Glutamatergic neuron (in vitro differentiated cells): ENCODE measurements around the gene SIM2. TPM values are rescaled to one million over a fixed set of nuclear protein-coding genes. Genes with fewer than 3 reads are reported as not detected.

Source experiments
- DNase-seq: peaks from one replicate; pipeline ENCODE4 v3.0.0; 2022
- H3K27ac Mint-ChIP-seq: one replicate; pipeline ENCODE4 v1.8.0; 2020; ENCODE audit warnings: mild to moderate bottlenecking, mixed read lengths, inconsistent platforms; ENCODE audit not compliant: unreplicated experiment
- H3K27me3 Mint-ChIP-seq: one replicate; pipeline ENCODE4 v1.8.0; 2020; ENCODE audit warnings: mild to moderate bottlenecking, moderate library complexity, mixed read lengths, inconsistent platforms; ENCODE audit not compliant: unreplicated experiment
- H3K36me3 Mint-ChIP-seq: one replicate; pipeline ENCODE4 v1.8.0; 2020; ENCODE audit warnings: mild to moderate bottlenecking, mixed read lengths, inconsistent platforms; ENCODE audit not compliant: unreplicated experiment
- H3K4me1 Mint-ChIP-seq: one replicate; pipeline ENCODE4 v1.8.0; 2020; ENCODE audit warnings: mild to moderate bottlenecking, low read depth, mixed read lengths, inconsistent platforms; ENCODE audit not compliant: unreplicated experiment
- H3K4me3 Mint-ChIP-seq: one replicate; pipeline ENCODE4 v1.8.0; 2020; ENCODE audit warnings: mild to moderate bottlenecking, mixed read lengths, inconsistent platforms; ENCODE audit not compliant: unreplicated experiment
- H3K9me3 Mint-ChIP-seq: one replicate; pipeline ENCODE4 v1.8.0; 2020; ENCODE audit warnings: mild to moderate bottlenecking, moderate library complexity, mixed read lengths, inconsistent platforms; ENCODE audit not compliant: unreplicated experiment
- total RNA-seq: library from RNA; stranded (reverse); fragmentation: NEBNext Ultra II Directional; extraction: Animal tissue kit (Norgen Biotek cat#: 25700); gene quantifications from one replicate; pipeline ENCODE4 v1.2.1, GENCODE V29; 2021; ENCODE audit not compliant: unreplicated experiment
- TF ChIP-seq, protein P1 (sequence below): fragments of 200-600 bp; sonication (generic); IDR thresholded peaks from one replicate; pipeline ENCODE4 v1.5.0; 2021; ENCODE audit not compliant: partially characterized antibody, unreplicated experiment

The SIM2 gene
- total RNA-seq, 1 donor from 2014 or later: 4.8 TPM

- TF ChIP-seq, protein P1, sequence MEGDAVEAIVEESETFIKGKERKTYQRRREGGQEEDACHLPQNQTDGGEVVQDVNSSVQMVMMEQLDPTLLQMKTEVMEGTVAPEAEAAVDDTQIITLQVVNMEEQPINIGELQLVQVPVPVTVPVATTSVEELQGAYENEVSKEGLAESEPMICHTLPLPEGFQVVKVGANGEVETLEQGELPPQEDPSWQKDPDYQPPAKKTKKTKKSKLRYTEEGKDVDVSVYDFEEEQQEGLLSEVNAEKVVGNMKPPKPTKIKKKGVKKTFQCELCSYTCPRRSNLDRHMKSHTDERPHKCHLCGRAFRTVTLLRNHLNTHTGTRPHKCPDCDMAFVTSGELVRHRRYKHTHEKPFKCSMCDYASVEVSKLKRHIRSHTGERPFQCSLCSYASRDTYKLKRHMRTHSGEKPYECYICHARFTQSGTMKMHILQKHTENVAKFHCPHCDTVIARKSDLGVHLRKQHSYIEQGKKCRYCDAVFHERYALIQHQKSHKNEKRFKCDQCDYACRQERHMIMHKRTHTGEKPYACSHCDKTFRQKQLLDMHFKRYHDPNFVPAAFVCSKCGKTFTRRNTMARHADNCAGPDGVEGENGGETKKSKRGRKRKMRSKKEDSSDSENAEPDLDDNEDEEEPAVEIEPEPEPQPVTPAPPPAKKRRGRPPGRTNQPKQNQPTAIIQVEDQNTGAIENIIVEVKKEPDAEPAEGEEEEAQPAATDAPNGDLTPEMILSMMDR: no peak
- Mint-ChIP-seq H3K27ac (no peak overlapping the region), H3K9me3 (peaks cover 11% of the 10 kb centered on the region), H3K4me1 (peaks cover 24% of the 10 kb centered on the region), H3K4me3 (peak overlapping the region; percentile 72), H3K36me3 (no peaks in the 10 kb centered on the region), H3K27me3 (peaks cover 42% of the 10 kb centered on the region)
- peak; percentile 62 for DNase-seq
These were observed 8.2 kb downstream of the SIM2 start for GRCh38 chr21:36706951-36707762.

GRCh38 chr21:36707763-36708285 lies 8.9 kb downstream of the SIM2 start:
- Mint-ChIP-seq H3K4me1 (peaks cover 19% of the 10 kb centered on the region), H3K27ac (no peak overlapping the region), H3K4me3 (peak overlapping the region; percentile 83), H3K9me3 (peaks cover 11% of the 10 kb centered on the region), H3K36me3 (no peaks in the 10 kb centered on the region), H3K27me3 (peaks cover 35% of the 10 kb centered on the region)
- TF ChIP-seq, protein P1: no peak
- peak; percentile 32 for DNase-seq

DNA sequence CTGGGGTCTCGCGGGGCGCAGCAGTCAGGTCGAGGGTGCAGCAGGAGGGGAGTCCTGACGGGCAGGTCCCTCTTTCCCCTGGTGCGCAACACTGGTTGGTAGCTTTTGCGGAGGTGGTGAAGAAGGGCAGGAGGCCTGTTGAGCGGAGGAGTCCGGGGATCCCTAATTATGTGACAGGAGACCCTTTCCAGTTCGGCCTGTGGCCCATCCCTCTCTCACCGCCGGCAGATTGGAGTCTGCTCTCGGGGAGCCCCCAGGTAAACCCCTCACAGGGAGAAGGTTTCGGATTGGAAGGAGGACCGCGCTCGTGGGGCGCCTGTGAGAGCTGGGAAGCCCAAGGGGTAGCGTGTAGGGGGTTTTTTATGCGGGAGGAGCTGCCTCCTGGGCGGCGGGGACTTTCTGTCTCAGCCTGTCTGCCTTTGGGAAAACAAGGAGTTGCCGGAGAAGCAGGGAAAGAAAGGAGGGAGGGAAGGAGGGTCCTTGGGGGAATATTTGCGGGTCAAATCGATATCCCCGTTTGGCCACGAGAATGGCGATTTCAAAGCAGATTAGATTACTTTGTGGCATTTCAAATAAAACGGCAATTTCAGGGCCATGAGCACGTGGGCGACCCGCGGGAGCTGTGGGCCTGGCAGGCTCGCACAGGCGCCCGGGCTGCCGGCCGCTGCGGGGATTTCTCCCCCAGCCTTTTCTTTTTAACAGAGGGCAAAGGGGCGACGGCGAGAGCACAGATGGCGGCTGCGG lies 9.5 kb downstream of the SIM2 start:
- Mint-ChIP-seq H3K27ac (peak overlapping the region; percentile 33), H3K36me3 (no peaks in the 10 kb centered on the region)
- TF ChIP-seq, protein P1: no peak

DNA sequence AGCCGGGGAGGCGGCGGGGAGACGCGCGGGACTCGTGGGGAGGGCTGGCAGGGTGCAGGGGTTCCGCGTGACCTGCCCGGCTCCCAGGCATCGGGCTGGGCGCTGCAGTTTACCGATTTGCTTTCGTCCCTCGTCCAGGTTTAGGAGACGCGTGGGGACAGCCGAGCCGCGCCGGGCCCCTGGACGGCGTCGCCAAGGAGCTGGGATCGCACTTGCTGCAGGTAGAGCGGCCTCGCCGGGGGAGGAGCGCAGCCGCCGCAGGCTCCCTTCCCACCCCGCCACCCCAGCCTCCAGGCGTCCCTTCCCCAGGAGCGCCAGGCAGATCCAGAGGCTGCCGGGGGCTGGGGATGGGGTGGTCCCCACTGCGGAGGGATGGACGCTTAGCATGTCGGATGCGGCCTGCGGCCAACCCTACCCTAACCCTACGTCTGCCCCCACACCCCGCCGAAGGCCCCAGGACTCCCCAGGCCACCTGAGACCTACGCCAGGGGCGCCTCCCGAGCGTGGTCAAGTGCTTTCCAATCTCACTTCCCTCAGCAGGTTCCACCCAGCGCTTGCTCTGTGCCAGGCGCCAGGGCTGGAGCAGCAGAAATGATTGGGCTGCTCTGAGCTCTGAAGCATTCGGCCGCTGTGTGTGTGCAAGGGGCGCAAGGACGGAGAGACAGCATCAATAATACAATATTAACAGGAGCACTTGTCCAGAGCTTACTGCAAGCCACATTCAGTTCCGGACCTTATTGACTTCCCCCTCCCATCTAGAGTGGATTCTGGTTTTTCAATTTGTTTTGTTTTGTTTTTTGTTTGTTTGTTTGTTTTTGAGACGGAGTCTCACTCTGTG lies 10.3 kb downstream of the SIM2 start:
- Mint-ChIP-seq H3K9me3 (peaks cover 11% of the 10 kb centered on the region), H3K27me3 (peaks cover 29% of the 10 kb centered on the region), H3K4me1 (peaks cover 19% of the 10 kb centered on the region), H3K27ac (no peak overlapping the region), H3K36me3 (no peaks in the 10 kb centered on the region), H3K4me3 (peak overlapping the region; percentile 69)
- no peak for DNase-seq
- TF ChIP-seq, protein P1: no peak

More for the DNA sequence above, 9.5 kb downstream of the SIM2 start:
- Mint-ChIP-seq H3K4me3 (peak overlapping the region; percentile 83), H3K27me3 (peaks cover 33% of the 10 kb centered on the region), H3K9me3 (peaks cover 11% of the 10 kb centered on the region), H3K4me1 (peaks cover 19% of the 10 kb centered on the region)
- DNase-seq: no peak
